T-cell (primary cell): ENCODE data around the gene TMPO. TPM values are rescaled to one million over a fixed set of nuclear protein-coding genes. Genes with fewer than 3 reads are reported as not detected.

Source experiments
- ATAC-seq, 4 experiments: fragments of 200-7000 bp in 3 of 4; fragments of 150-1000 bp in 1 of 4; cut with Tn5 transposase; replicated peaks in 1 of 4; 1 replicate in 3 of 4; 2 replicates in 1 of 4; pipeline ENCODE4 v1.10.0; 2021; ENCODE audit warnings: moderate library complexity in 3 of 4, mild to moderate bottlenecking in 2 of 4, moderate number of reproducible peaks in 1 of 4
- CTCF ChIA-PET, 2 donors: fragments of 300-600 bp; sonication (Branson Sonifier 250); formaldehyde crosslinking; loops; one replicate each; lab custom pipeline; 2022; ENCODE audit warnings: antibody characterized with exemption in 2 of 2; lab: Charles Lee
- POLR2A ChIA-PET, 2 donors: fragments of 300-600 bp; sonication (Branson Sonifier 250); formaldehyde crosslinking; loops; one replicate each; lab custom pipeline; 2022; ENCODE audit warnings: antibody characterized with exemption in 2 of 2; lab: Charles Lee
- DNase-seq, 35 experiments: peaks; one replicate each; pipeline versions ENCODE4 v3.0.0 to v3.0.0-alpha.2; 2013 to 2023
- H3K27ac ChIP-seq: one replicate; pipeline ENCODE4 v1.5.1; 2013; ENCODE audit warnings: low read length
- H3K27me3 ChIP-seq, 2 experiments: replicated peaks in 1 of 2; 1 replicate in 1 of 2; 2 replicates in 1 of 2; pipeline versions ENCODE4 v1.6.1 to v1.7.0; 2013; ENCODE audit warnings: low read length in 1 of 2, mixed read lengths in 1 of 2; ENCODE audit not compliant: control insufficient read depth in 2 of 2, insufficient read depth in 2 of 2; ENCODE audit errors: extremely low read depth in 1 of 2
- H3K36me3 ChIP-seq, 2 donors: 1 replicate in 1 of 2; 2 replicates in 1 of 2; pipeline versions ENCODE4 v1.6.1 to v1.7.0; 2013; ENCODE audit warnings: low read length in 1 of 2; ENCODE audit not compliant: control insufficient read depth in 2 of 2, insufficient read depth in 1 of 2; ENCODE audit errors: extremely low read depth in 1 of 2
- H3K4me1 ChIP-seq, 2 experiments: 1 replicate in 1 of 2; 2 replicates in 1 of 2; pipeline versions ENCODE4 v1.6.1 to v1.7.0; 2013; ENCODE audit warnings: low read length in 2 of 2, mixed read lengths in 1 of 2; ENCODE audit not compliant: insufficient read depth in 2 of 2, control insufficient read depth in 1 of 2; ENCODE audit errors: extremely low read depth in 1 of 2
- H3K4me3 ChIP-seq, 2 donors: 1 replicate in 1 of 2; 2 replicates in 1 of 2; pipeline versions ENCODE4 v1.5.1 to v1.7.0; 2013; ENCODE audit warnings: mild to moderate bottlenecking in 2 of 2, low read length in 1 of 2, moderate library complexity in 1 of 2; ENCODE audit not compliant: control insufficient read depth in 1 of 2; ENCODE audit errors: extremely low read depth in 1 of 2
- H3K9me3 ChIP-seq: 2 replicates; pipeline ENCODE4 v1.7.0; 2013
- H3K27ac Mint-ChIP-seq, 2 donors: one replicate each; pipeline ENCODE4 v1.8.0; 2020 to 2021; ENCODE audit warnings: mild to moderate bottlenecking in 2 of 2, mixed read lengths in 2 of 2
- H3K27me3 Mint-ChIP-seq, 2 donors: one replicate each; pipeline ENCODE4 v1.8.0; 2021 to 2022; ENCODE audit warnings: mixed read lengths in 2 of 2
- H3K36me3 Mint-ChIP-seq: one replicate; pipeline ENCODE4 v1.8.0; 2021; ENCODE audit warnings: mixed read lengths
- H3K4me1 Mint-ChIP-seq, 3 donors: one replicate each; pipeline ENCODE4 v1.8.0; 2020 to 2022; ENCODE audit warnings: mixed read lengths in 3 of 3, mild to moderate bottlenecking in 1 of 3
- H3K4me3 Mint-ChIP-seq, 3 donors: one replicate each; pipeline ENCODE4 v1.8.0; 2020 to 2022; ENCODE audit warnings: mild to moderate bottlenecking in 3 of 3, mixed read lengths in 3 of 3, moderate library complexity in 3 of 3
- H3K9me3 Mint-ChIP-seq, 3 donors: one replicate each; pipeline ENCODE4 v1.8.0; 2020 to 2022; ENCODE audit warnings: mixed read lengths in 3 of 3
- WGBS: methylation state at CpG from one replicate; pipeline ENCODE4 v1.1.5; 2013; ENCODE audit warnings: missing lambda C conversion rate; ENCODE audit not compliant: insufficient coverage; 5-methylcytosine and 5-hydroxymethylcytosine counted together
- total RNA-seq, 35 experiments: library from RNA in 6 of 35; stranded (reverse) in 6 of 35; fragments of 120-200 nt in 1 of 35; gene quantifications; one replicate each; pipeline versions ENCODE4 v1.2.1 to v1.2.4 and lab custom pipeline; 2013 to 2026

The TMPO gene
- total RNA-seq, 5 donors from 2014 or later (not counting 1 experiment from before 2014, with no cell fraction given) = 101 to 143 (median 129) TPM

GRCh38 chr12:98514982-98515286 lies 456 bp upstream of the TMPO start:
- peak overlapping the region; percentile 74 to 99 for H3K4me3 ChIP-seq
- no peak for DNase-seq
- WGBS = 0% methylated on average over 5 of the region's 11 CpGs
- peaks cover 39 to 48% (median 44%) of the 10 kb centered on the region in 3 donors for H3K4me1 Mint-ChIP-seq
- CTCF ChIA-PET = interaction anchor here (0.7 to 5.7 kb wide), 3 partner anchors 22 to 35 kb away, joined by 3 to 87 read pairs (median 36); no protein-coding TSS in a partner anchor
- peaks cover 20 to 31% of the 10 kb centered on the region in 2 experiments for H3K4me1 ChIP-seq
- H3K27me3 Mint-ChIP-seq = no peaks in the 10 kb centered on the region
- no peaks in the 10 kb centered on the region for H3K9me3 ChIP-seq
- ATAC-seq = peak in 2 of 4 experiments; percentile 0 to 25
- H3K36me3 Mint-ChIP-seq = peaks cover 3% of the 10 kb centered on the region
- POLR2A ChIA-PET = interaction anchor here in 1 of 2 donors (1.0 kb wide), 2 partner anchors 11 to 81 kb away, joined by 3 to 6 read pairs; no protein-coding TSS in a partner anchor
- peak overlapping the region; percentile 95 to 98 (median 97) for H3K4me3 Mint-ChIP-seq
- no peaks in the 10 kb centered on the region for H3K36me3 ChIP-seq
- H3K27me3 ChIP-seq = no peaks in the 10 kb centered on the region
- H3K27ac Mint-ChIP-seq = peak overlapping the region; percentile 98 to 99
- H3K27ac ChIP-seq = peak overlapping the region; percentile 98
- no peaks in the 10 kb centered on the region for H3K9me3 Mint-ChIP-seq

GRCh38 chr12:98516111-98516873 lies 902 bp downstream of the TMPO start:
- H3K4me1 Mint-ChIP-seq = peaks cover 53 to 59% (median 54%) of the 10 kb centered on the region in 3 donors
- no peaks in the 10 kb centered on the region for H3K27me3 ChIP-seq
- H3K27me3 Mint-ChIP-seq = no peaks in the 10 kb centered on the region
- peak; percentile 51 to 66 (median 56) for ATAC-seq
- H3K27ac Mint-ChIP-seq = peak overlapping the region; percentile 98
- H3K36me3 Mint-ChIP-seq = peaks cover 3% of the 10 kb centered on the region
- ChIA-PET CTCF (interaction anchor here (0.5 to 5.7 kb wide), 8 partner anchors 8 to 138 kb away, joined by 3 to 87 read pairs (median 4); no protein-coding TSS in a partner anchor), POLR2A (interaction anchor here in 1 of 2 donors (0.5 to 0.7 kb wide), 2 partner anchors 77 to 145 kb away, joined by 3 to 5 read pairs; no protein-coding TSS in a partner anchor)
- peak overlapping the region; percentile 74 to 99 for H3K4me3 ChIP-seq
- no peaks in the 10 kb centered on the region for H3K9me3 ChIP-seq
- no peaks in the 10 kb centered on the region for H3K9me3 Mint-ChIP-seq
- H3K4me1 ChIP-seq = peaks cover 23 to 44% of the 10 kb centered on the region in 2 experiments
- WGBS = under 1% methylated on average over 47 of the region's 64 CpGs
- peak; percentile 55 to 93 (median 81) for DNase-seq
- H3K27ac ChIP-seq = peak overlapping the region; percentile 98
- no peaks in the 10 kb centered on the region for H3K36me3 ChIP-seq
- H3K4me3 Mint-ChIP-seq = peak overlapping the region; percentile 97 to 99 (median 99)

- Mint-ChIP-seq H3K27me3 (no peaks in the 10 kb centered on the region), H3K27ac (peak overlapping the region; percentile 39 to 70), H3K4me3 (peak overlapping the region; percentile 80 to 99 (median 97)), H3K9me3 (no peaks in the 10 kb centered on the region), H3K36me3 (peaks cover 8% of the 10 kb centered on the region), H3K4me1 (peaks cover 58 to 70% (median 69%) of the 10 kb centered on the region in 3 donors)
- peak overlapping the region in 1 of 2 donors; percentile 99 for H3K4me3 ChIP-seq
- H3K36me3 ChIP-seq = peaks cover 0 to 6% of the 10 kb centered on the region in 2 donors
- no peaks in the 10 kb centered on the region for H3K27me3 ChIP-seq
- ATAC-seq = no peak
- CTCF ChIA-PET = interaction anchor here (0.7 to 1.3 kb wide), 8 partner anchors 10 to 95 kb away, joined by 3 to 13 read pairs (median 4); partner anchors contain the start of gene SLC25A3 (in 1 of the 2)
- H3K27ac ChIP-seq = peak overlapping the region; percentile 41
- POLR2A ChIA-PET = interaction anchor here (0.5 to 0.7 kb wide), 6 partner anchors 32 to 1812 kb away, joined by 3 to 4 read pairs (median 3); no protein-coding TSS in a partner anchor
- peaks cover 17 to 53% of the 10 kb centered on the region in 2 experiments for H3K4me1 ChIP-seq
- no peaks in the 10 kb centered on the region for H3K9me3 ChIP-seq
- whole genome bisulfite sequencing = 60% methylated on average over 2 of the region's 13 CpGs
- peak in 1 of 35 experiments; percentile 20 for DNase-seq
Measured at GRCh38 chr12:98519257-98519907, 4.0 kb downstream of the TMPO start.

GRCh38 chr12:98530068-98530467 lies 14.7 kb downstream of the TMPO start:
- Histone ChIP-seq H3K4me3 (no peak overlapping the region), H3K27me3 (no peaks in the 10 kb centered on the region), H3K9me3 (no peaks in the 10 kb centered on the region), H3K27ac (no peak overlapping the region), H3K4me1 (no peaks in the 10 kb centered on the region), H3K36me3 (peaks cover 7 to 45% of the 10 kb centered on the region in 2 donors)
- ChIA-PET POLR2A (no interaction called here), CTCF (interaction anchor here (0.7 to 1.0 kb wide), 4 partner anchors 11 to 1635 kb away, joined by 3 to 4 read pairs (median 3); no protein-coding TSS in a partner anchor)
- no peak for DNase-seq
- peaks cover 20 to 38% (median 30%) of the 10 kb centered on the region in 3 donors for H3K4me1 Mint-ChIP-seq
- ATAC-seq = no peak
- H3K9me3 Mint-ChIP-seq = no peaks in the 10 kb centered on the region
- H3K27me3 Mint-ChIP-seq = no peaks in the 10 kb centered on the region
- no peak overlapping the region for H3K4me3 Mint-ChIP-seq
- no CpG with 5 or more reads among the region's 1 CpG for WGBS
- H3K27ac Mint-ChIP-seq = no peak overlapping the region
- peaks cover 33% of the 10 kb centered on the region for H3K36me3 Mint-ChIP-seq

GRCh38 chr12:98532687-98533304 lies 17.4 kb downstream of the TMPO start:
- ATAC-seq (peak in 1 of 4 experiments; percentile 51), DNase-seq (peak in 3 of 35 experiments; percentile 9 to 69 (median 34))
- no CpG with 5 or more reads among the region's 4 CpGs for WGBS
- Histone ChIP-seq H3K9me3 (no peaks in the 10 kb centered on the region), H3K27ac (no peak overlapping the region), H3K27me3 (no peaks in the 10 kb centered on the region), H3K4me3 (no peak overlapping the region), H3K36me3 (peaks cover 7 to 53% of the 10 kb centered on the region in 2 donors), H3K4me1 (no peaks in the 10 kb centered on the region)
- Mint-ChIP-seq H3K36me3 (peaks cover 40% of the 10 kb centered on the region), H3K4me3 (no peak overlapping the region), H3K27ac (peak overlapping the region in 1 of 2 donors; percentile 23), H3K4me1 (peaks cover 6 to 28% (median 20%) of the 10 kb centered on the region in 3 donors), H3K27me3 (no peaks in the 10 kb centered on the region), H3K9me3 (no peaks in the 10 kb centered on the region)
- POLR2A ChIA-PET = interaction anchor here (0.5 to 1.0 kb wide), 2 partner anchors 11 to 64 kb away, joined by 3 to 4 read pairs; no protein-coding TSS in a partner anchor
- CTCF ChIA-PET = interaction anchor here (0.5 to 3.3 kb wide), 14 partner anchors 9 to 170 kb away, joined by 3 to 24 read pairs (median 5); partner anchors contain the start of gene SLC25A3 (in 1 of the 2)
